ENCODE measurements around the gene IGFN1. TPM values are rescaled to one million over a fixed set of nuclear protein-coding genes. Genes with fewer than 3 reads are reported as not detected.

IGFN1 gene
- total and polyA plus RNA-seq, 7 donors, result under 0.01 to 0.55 (median 0.14) TPM; not detected in 3

GRCh38 chr1:201272799-201273198 lies 82.2 kb downstream of the IGFN1 start:
- Histone ChIP-seq H3K36me3 (no peaks in the 10 kb centered on the region), H3K4me3 (no peak overlapping the region), H3K9me3 (no peaks in the 10 kb centered on the region), H3K27ac (no peak overlapping the region), H3K4me1 (no peaks in the 10 kb centered on the region), H3K27me3 (peaks cover 0 to 17% (median 0%) of the 10 kb centered on the region in 3 donors)
- DNase-seq, result no peak
- WGBS, 2 donors, result 89 to 92% methylated on average over 10 of the region's 10 CpGs
- TF ChIP-seq EP300 (IDR thresholded peaks at IDR 0.05), result no peak
- TF ChIP-seq, protein P1, sequence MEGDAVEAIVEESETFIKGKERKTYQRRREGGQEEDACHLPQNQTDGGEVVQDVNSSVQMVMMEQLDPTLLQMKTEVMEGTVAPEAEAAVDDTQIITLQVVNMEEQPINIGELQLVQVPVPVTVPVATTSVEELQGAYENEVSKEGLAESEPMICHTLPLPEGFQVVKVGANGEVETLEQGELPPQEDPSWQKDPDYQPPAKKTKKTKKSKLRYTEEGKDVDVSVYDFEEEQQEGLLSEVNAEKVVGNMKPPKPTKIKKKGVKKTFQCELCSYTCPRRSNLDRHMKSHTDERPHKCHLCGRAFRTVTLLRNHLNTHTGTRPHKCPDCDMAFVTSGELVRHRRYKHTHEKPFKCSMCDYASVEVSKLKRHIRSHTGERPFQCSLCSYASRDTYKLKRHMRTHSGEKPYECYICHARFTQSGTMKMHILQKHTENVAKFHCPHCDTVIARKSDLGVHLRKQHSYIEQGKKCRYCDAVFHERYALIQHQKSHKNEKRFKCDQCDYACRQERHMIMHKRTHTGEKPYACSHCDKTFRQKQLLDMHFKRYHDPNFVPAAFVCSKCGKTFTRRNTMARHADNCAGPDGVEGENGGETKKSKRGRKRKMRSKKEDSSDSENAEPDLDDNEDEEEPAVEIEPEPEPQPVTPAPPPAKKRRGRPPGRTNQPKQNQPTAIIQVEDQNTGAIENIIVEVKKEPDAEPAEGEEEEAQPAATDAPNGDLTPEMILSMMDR (IDR thresholded peaks at IDR 0.05), result no peak
- no peak for TF ChIP-seq POLR2AphosphoS5 (IDR thresholded peaks at IDR 0.05)
- no peak for TF ChIP-seq POLR2A (IDR thresholded peaks at IDR 0.05)
- intact Hi-C loops (cut with DNase I), result no loop called here

GRCh38 chr1:201274616-201275252 lies 84.1 kb downstream of the IGFN1 start:
- no peaks in the 10 kb centered on the region for H3K9me3 ChIP-seq
- no peak overlapping the region for H3K4me3 ChIP-seq
- intact Hi-C loops (cut with DNase I), result no loop called here
- no peak overlapping the region for H3K27ac ChIP-seq
- TF ChIP-seq EP300 (IDR thresholded peaks at IDR 0.05) (no peak), POLR2A (IDR thresholded peaks at IDR 0.05) (no peak), POLR2AphosphoS5 (IDR thresholded peaks at IDR 0.05) (no peak)
- TF ChIP-seq, protein P1 (IDR thresholded peaks at IDR 0.05), result no peak
- 67 to 88% methylated on average over 12 of the region's 12 CpGs for WGBS, 2 donors
- no peaks in the 10 kb centered on the region for H3K4me1 ChIP-seq
- H3K27me3 ChIP-seq, result peaks cover 0 to 18% (median 0%) of the 10 kb centered on the region in 3 donors
- no peaks in the 10 kb centered on the region for H3K36me3 ChIP-seq
- no peak for DNase-seq

DNA sequence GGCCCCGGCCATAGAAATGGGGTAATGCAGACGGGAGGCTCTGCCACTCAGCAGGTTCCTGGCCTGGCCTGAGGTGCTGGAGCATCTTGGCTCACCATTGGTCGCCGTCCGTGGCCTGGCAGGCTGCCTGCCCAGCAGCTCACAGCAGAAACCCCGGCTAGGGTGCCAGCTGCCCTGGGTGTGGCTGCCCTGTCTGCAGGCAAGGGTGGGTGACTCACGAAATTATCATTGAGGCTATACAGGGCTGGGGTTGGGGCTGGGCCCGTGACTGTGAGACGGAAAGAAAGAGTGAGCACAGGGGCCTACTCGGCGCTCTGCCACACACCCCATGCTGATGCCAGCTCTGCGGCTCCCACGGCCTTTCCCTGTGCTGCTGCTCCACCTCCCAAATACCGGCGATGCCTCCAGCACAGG lies 84.6 kb downstream of the IGFN1 start:
- Histone ChIP-seq H3K4me1 (no peaks in the 10 kb centered on the region), H3K36me3 (no peaks in the 10 kb centered on the region), H3K4me3 (no peak overlapping the region), H3K27ac (no peak overlapping the region), H3K9me3 (no peaks in the 10 kb centered on the region), H3K27me3 (peaks cover 0 to 16% (median 0%) of the 10 kb centered on the region in 3 donors)
- intact Hi-C loops (cut with DNase I), result no loop called here
- whole genome bisulfite sequencing, 2 donors, result 17 to 65% methylated on average over 15 of the region's 15 CpGs
- DNase-seq, result no peak
- TF ChIP-seq, protein P1 (IDR thresholded peaks at IDR 0.05), result no peak
- no peak for TF ChIP-seq POLR2A (IDR thresholded peaks at IDR 0.05)
- TF ChIP-seq POLR2AphosphoS5 (IDR thresholded peaks at IDR 0.05), result no peak

GRCh38 chr1:201276891-201277290 lies 86.3 kb downstream of the IGFN1 start:
- no peak overlapping the region for H3K4me3 ChIP-seq
- TF ChIP-seq POLR2A (IDR thresholded peaks at IDR 0.05) (no peak), EP300 (IDR thresholded peaks at IDR 0.05) (no peak), POLR2AphosphoS5 (IDR thresholded peaks at IDR 0.05) (no peak)
- TF ChIP-seq, protein P1 (IDR thresholded peaks at IDR 0.05), result no peak
- no peaks in the 10 kb centered on the region for H3K4me1 ChIP-seq
- peaks cover 0 to 32% (median 0%) of the 10 kb centered on the region in 3 donors for H3K27me3 ChIP-seq
- no peaks in the 10 kb centered on the region for H3K9me3 ChIP-seq
- 52 to 79% methylated on average over 6 of the region's 6 CpGs for WGBS, 2 donors
- intact Hi-C loops (cut with DNase I), result no loop called here
- no peak for DNase-seq
- no peaks in the 10 kb centered on the region for H3K36me3 ChIP-seq
- H3K27ac ChIP-seq, result no peak overlapping the region

GRCh38 chr1:201277441-201277840 lies 86.8 kb downstream of the IGFN1 start:
- intact Hi-C loops (cut with DNase I), result no loop called here
- Histone ChIP-seq H3K4me3 (no peak overlapping the region), H3K4me1 (no peaks in the 10 kb centered on the region), H3K9me3 (no peaks in the 10 kb centered on the region), H3K36me3 (no peaks in the 10 kb centered on the region), H3K27ac (no peak overlapping the region), H3K27me3 (peaks cover 0 to 38% (median 0%) of the 10 kb centered on the region in 3 donors)
- TF ChIP-seq POLR2A (IDR thresholded peaks at IDR 0.05) (no peak), EP300 (IDR thresholded peaks at IDR 0.05) (no peak), POLR2AphosphoS5 (IDR thresholded peaks at IDR 0.05) (no peak)
- TF ChIP-seq, protein P1 (IDR thresholded peaks at IDR 0.05), result no peak
- 85% methylated on average over 4 of the region's 4 CpGs for WGBS, 2 donors
- DNase-seq, result no peak
